Left lung (tissue), 10 donors: Measurements from ENCODE around the gene SLC9A9. TPM values are rescaled to one million over a fixed set of nuclear protein-coding genes. Genes with fewer than 3 reads are reported as not detected.
A peak's percentile ranks its signal among the peaks of the same experiment; 100 is the strongest.

Experiments
- ATAC-seq: fragments of 200-7000 bp; cut with Tn5 transposase; one replicate; pipeline ENCODE4 v1.9.1; 2020; ENCODE audit warnings: moderate library complexity
- DNase-seq, 4 donors: peaks; one replicate each; pipeline ENCODE4 v3.0.0-alpha.2; 2013 to 2020
- H3K27ac ChIP-seq, 2 donors: fragments of 200-600 bp; sonication (generic) in 1 of 2; one replicate each; pipeline versions ENCODE4 v1.5.0 to v1.8.0; 2020 to 2021
- H3K27me3 ChIP-seq, 2 donors: fragments of 200-600 bp; sonication (generic) in 1 of 2; one replicate each; pipeline versions ENCODE4 v1.5.0 to v1.8.0; 2020 to 2021
- H3K36me3 ChIP-seq, 2 donors: fragments of 200-600 bp; sonication (generic) in 1 of 2; one replicate each; pipeline versions ENCODE4 v1.5.0 to v1.8.0; 2020 to 2021
- H3K4me1 ChIP-seq, 2 donors: fragments of 200-600 bp; one replicate each; pipeline ENCODE4 v1.8.0; 2021
- H3K4me3 ChIP-seq, 2 donors: fragments of 200-600 bp; sonication (generic) in 1 of 2; one replicate each; pipeline versions ENCODE4 v1.5.0 to v1.8.0; 2020 to 2021; ENCODE audit warnings: mild to moderate bottlenecking in 1 of 2
- H3K9me3 ChIP-seq, 2 donors: fragments of 200-600 bp; sonication (generic) in 1 of 2; one replicate each; pipeline versions ENCODE4 v1.5.0 to v1.8.0; 2020 to 2021
- intact Hi-C, 2 donors: fragments of 100-400 bp; cut with DNase I; formaldehyde crosslinking; loops; one replicate each; pipeline versions ENCODE4 v1.11.2 to v1.14.2; 2022
- polyA plus RNA-seq, 6 donors: library from polyadenylated mRNA; unstranded; fragments of 120-200 nt; gene quantifications; one replicate each; pipeline ENCODE4 v1.2.1, GENCODE V29; 2013; ENCODE audit not compliant: insufficient read length in 6 of 6
- total RNA-seq, 2 donors: library from RNA; stranded (reverse); fragmentation: NEBNext Ultra II Directional; extraction: Animal tissue kit (Norgen Biotek cat#: 25700); gene quantifications; one replicate each; pipeline ENCODE4 v1.2.1, GENCODE V29; 2021
- TF ChIP-seq, protein P1 (sequence below), 2 donors: fragments of 200-600 bp; sonication (generic) in 1 of 2; IDR thresholded peaks; one replicate each; pipeline versions ENCODE4 v1.5.0 to v1.8.0; 2021; ENCODE audit warnings: antibody characterized with exemption in 2 of 2
- donor health status: DM: no; HTN: yes; CAD: no.
- donor health status: DM: no; HTN: no; CAD: no.

The SLC9A9 gene
- total and polyA plus RNA-seq, 8 donors: 13.9 to 19.6 (median 16.8) TPM

GRCh38 chr3:143298380-143298779 lies 549.9 kb downstream of the SLC9A9 start:
- H3K27ac ChIP-seq: no peak overlapping the region
- no peaks in the 10 kb centered on the region for H3K36me3 ChIP-seq
- no peak for DNase-seq
- intact Hi-C loops: no loop called here
- H3K4me1 ChIP-seq: peaks cover 5 to 14% of the 10 kb centered on the region in 2 donors
- no peak for ATAC-seq
- TF ChIP-seq, protein P1, sequence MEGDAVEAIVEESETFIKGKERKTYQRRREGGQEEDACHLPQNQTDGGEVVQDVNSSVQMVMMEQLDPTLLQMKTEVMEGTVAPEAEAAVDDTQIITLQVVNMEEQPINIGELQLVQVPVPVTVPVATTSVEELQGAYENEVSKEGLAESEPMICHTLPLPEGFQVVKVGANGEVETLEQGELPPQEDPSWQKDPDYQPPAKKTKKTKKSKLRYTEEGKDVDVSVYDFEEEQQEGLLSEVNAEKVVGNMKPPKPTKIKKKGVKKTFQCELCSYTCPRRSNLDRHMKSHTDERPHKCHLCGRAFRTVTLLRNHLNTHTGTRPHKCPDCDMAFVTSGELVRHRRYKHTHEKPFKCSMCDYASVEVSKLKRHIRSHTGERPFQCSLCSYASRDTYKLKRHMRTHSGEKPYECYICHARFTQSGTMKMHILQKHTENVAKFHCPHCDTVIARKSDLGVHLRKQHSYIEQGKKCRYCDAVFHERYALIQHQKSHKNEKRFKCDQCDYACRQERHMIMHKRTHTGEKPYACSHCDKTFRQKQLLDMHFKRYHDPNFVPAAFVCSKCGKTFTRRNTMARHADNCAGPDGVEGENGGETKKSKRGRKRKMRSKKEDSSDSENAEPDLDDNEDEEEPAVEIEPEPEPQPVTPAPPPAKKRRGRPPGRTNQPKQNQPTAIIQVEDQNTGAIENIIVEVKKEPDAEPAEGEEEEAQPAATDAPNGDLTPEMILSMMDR (IDR thresholded peaks at IDR 0.05): no peak
- H3K9me3 ChIP-seq: no peaks in the 10 kb centered on the region
- no peaks in the 10 kb centered on the region for H3K27me3 ChIP-seq
- H3K4me3 ChIP-seq: no peak overlapping the region

- intact Hi-C loops: no loop called here
- Histone ChIP-seq H3K36me3 (no peaks in the 10 kb centered on the region), H3K9me3 (no peaks in the 10 kb centered on the region), H3K4me3 (no peak overlapping the region), H3K4me1 (peaks cover 0 to 7% of the 10 kb centered on the region in 2 donors), H3K27ac (no peak overlapping the region), H3K27me3 (no peaks in the 10 kb centered on the region)
- ATAC-seq (no peak), DNase-seq (no peak)
- TF ChIP-seq, protein P1 (IDR thresholded peaks at IDR 0.05): no peak
These were observed 552.8 kb downstream of the SLC9A9 start for GRCh38 chr3:143295201-143296080.

- Histone ChIP-seq H3K27ac (no peak overlapping the region), H3K27me3 (no peaks in the 10 kb centered on the region), H3K4me1 (peaks cover 0 to 6% of the 10 kb centered on the region in 2 donors), H3K36me3 (no peaks in the 10 kb centered on the region), H3K4me3 (no peak overlapping the region), H3K9me3 (no peaks in the 10 kb centered on the region)
- no peak for DNase-seq
- intact Hi-C loops: no loop called here
- no peak for ATAC-seq
- TF ChIP-seq, protein P1 (IDR thresholded peaks at IDR 0.05): no peak
These were observed 554.1 kb downstream of the SLC9A9 start for GRCh38 chr3:143294188-143294587.

GRCh38 chr3:143291836-143292447 lies 556.3 kb downstream of the SLC9A9 start:
- Histone ChIP-seq H3K9me3 (no peaks in the 10 kb centered on the region), H3K4me3 (no peak overlapping the region), H3K4me1 (no peaks in the 10 kb centered on the region), H3K27me3 (no peaks in the 10 kb centered on the region), H3K27ac (no peak overlapping the region), H3K36me3 (no peaks in the 10 kb centered on the region)
- intact Hi-C loops: no loop called here
- TF ChIP-seq, protein P1 (IDR thresholded peaks at IDR 0.05): no peak
- DNase-seq: peak in 2 of 4 donors; percentile 56 to 79
- ATAC-seq: no peak

DNA sequence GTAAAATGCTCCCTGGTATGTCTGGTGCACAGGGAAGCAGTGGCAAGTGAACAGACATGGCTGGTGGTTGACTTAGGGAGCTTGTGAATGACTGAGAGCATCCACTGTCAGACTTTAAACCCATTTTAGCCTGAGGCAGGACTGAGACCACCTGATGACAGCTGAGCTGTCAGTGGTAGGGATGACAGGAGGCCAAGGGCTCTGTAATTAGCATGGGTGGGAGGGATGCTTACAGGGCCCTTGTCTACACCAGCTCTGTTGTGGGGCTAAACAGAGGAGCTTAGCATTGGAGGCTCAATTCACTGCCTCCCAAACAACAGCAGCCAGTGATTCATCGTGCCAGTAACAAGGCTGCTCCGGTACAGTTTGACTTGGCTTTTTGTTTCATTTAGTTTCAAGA lies 559.3 kb downstream of the SLC9A9 start:
- Histone ChIP-seq H3K4me3 (no peak overlapping the region), H3K4me1 (no peaks in the 10 kb centered on the region), H3K9me3 (no peaks in the 10 kb centered on the region), H3K27me3 (no peaks in the 10 kb centered on the region), H3K27ac (no peak overlapping the region), H3K36me3 (no peaks in the 10 kb centered on the region)
- TF ChIP-seq, protein P1 (IDR thresholded peaks at IDR 0.05): no peak
- intact Hi-C loops: no loop called here
- DNase-seq (no peak), ATAC-seq (no peak)
